Activated CD8-positive, alpha-beta T cell treated with anti-CD3 and anti-CD28 coated beads, Interleukin-2, amount 10 ng/mL, durations not matched to agents 7 days and 5 days (primary cell): Measurements from ENCODE around the gene ATP6V0C. TPM values are rescaled to one million over a fixed set of nuclear protein-coding genes. Genes with fewer than 3 reads are reported as not detected.

Source experiments
- ATAC-seq: fragments of 150-1000 bp; cut with Tn5 transposase; one replicate; pipeline ENCODE4 v1.10.0; 2021; ENCODE audit warnings: moderate library complexity
- CTCF ChIA-PET: fragments of 350-600 bp; sonication (Branson Sonifier 250); formaldehyde crosslinking; loops from one replicate; lab custom pipeline; 2021; ENCODE audit warnings: antibody characterized with exemption; lab: Charles Lee
- POLR2A ChIA-PET: fragments of 350-600 bp; sonication (Branson Sonifier 250); formaldehyde crosslinking; loops from one replicate; lab custom pipeline; 2021; ENCODE audit warnings: antibody characterized with exemption; lab: Charles Lee
- DNase-seq: peaks from one replicate; pipeline ENCODE4 v3.0.0-alpha.2; 2020
- H3K27ac Mint-ChIP-seq: one replicate; pipeline ENCODE4 v1.8.0; 2021; ENCODE audit warnings: mild to moderate bottlenecking, mixed read lengths
- H3K27me3 Mint-ChIP-seq: one replicate; pipeline ENCODE4 v1.8.0; 2021; ENCODE audit warnings: low read depth, mixed read lengths
- H3K36me3 Mint-ChIP-seq: one replicate; pipeline ENCODE4 v1.8.0; 2021; ENCODE audit warnings: low read depth, mixed read lengths
- H3K4me1 Mint-ChIP-seq: one replicate; pipeline ENCODE4 v1.8.0; 2021; ENCODE audit warnings: low read depth, mixed read lengths
- H3K4me3 Mint-ChIP-seq: one replicate; pipeline ENCODE4 v1.8.0; 2021; ENCODE audit warnings: mild to moderate bottlenecking, mixed read lengths
- H3K9me3 Mint-ChIP-seq: one replicate; pipeline ENCODE4 v1.8.0; 2022; ENCODE audit warnings: mixed read lengths; ENCODE audit not compliant: insufficient read depth
- total RNA-seq, 2 experiments: library from RNA; stranded (reverse); gene quantifications; one replicate each; pipeline ENCODE4 v1.2.3, GENCODE V29; 2021

Gene ATP6V0C
- total RNA-seq, 2 experiments from 2014 or later = 105 to 110 TPM

GRCh38 chr16:2527071-2527783 is 13.5 kb downstream of the ATP6V0C start:
- DNase-seq = no peak
- no peak overlapping the region for H3K4me3 Mint-ChIP-seq
- POLR2A ChIA-PET = interaction anchor here (0.6 kb wide), 1 partner anchor 91 kb away, joined by 4 read pairs; no protein-coding TSS in a partner anchor

GRCh38 chr16:2527784-2528100 is 14.0 kb downstream of the ATP6V0C start:
- H3K4me1 Mint-ChIP-seq = peaks cover 20% of the 10 kb centered on the region
- H3K27me3 Mint-ChIP-seq = no peaks in the 10 kb centered on the region
- no peak overlapping the region for H3K4me3 Mint-ChIP-seq
- CTCF ChIA-PET = no interaction called here
- H3K27ac Mint-ChIP-seq = no peak overlapping the region
- POLR2A ChIA-PET = no interaction called here
- H3K9me3 Mint-ChIP-seq = no peaks in the 10 kb centered on the region
- ATAC-seq = no peak
- peaks cover 23% of the 10 kb centered on the region for H3K36me3 Mint-ChIP-seq
- DNase-seq = no peak

More at GRCh38 chr16:2527071-2527783, 13.5 kb downstream of the ATP6V0C start:
- no peaks in the 10 kb centered on the region for H3K9me3 Mint-ChIP-seq
- no peak for ATAC-seq
- peaks cover 23% of the 10 kb centered on the region for H3K36me3 Mint-ChIP-seq
- no peaks in the 10 kb centered on the region for H3K27me3 Mint-ChIP-seq
- H3K27ac Mint-ChIP-seq = no peak overlapping the region
- H3K4me1 Mint-ChIP-seq = peaks cover 15% of the 10 kb centered on the region
- CTCF ChIA-PET = no interaction called here

GRCh38 chr16:2528161-2529060 is 14.7 kb downstream of the ATP6V0C start:
- H3K27ac Mint-ChIP-seq = no peak overlapping the region
- no peak overlapping the region for H3K4me3 Mint-ChIP-seq
- H3K9me3 Mint-ChIP-seq = no peaks in the 10 kb centered on the region
- peaks cover 21% of the 10 kb centered on the region for H3K36me3 Mint-ChIP-seq
- H3K4me1 Mint-ChIP-seq = peaks cover 22% of the 10 kb centered on the region
- ChIA-PET POLR2A (interaction anchor here (1.4 kb wide), 1 partner anchor 8 kb away, joined by 5 read pairs; the partner anchor contains the start of gene AMDHD2), CTCF (no interaction called here)
- DNase-seq (no peak), ATAC-seq (no peak)
- H3K27me3 Mint-ChIP-seq = no peaks in the 10 kb centered on the region

GRCh38 chr16:2529061-2529931 is 15.5 kb downstream of the ATP6V0C start:
- CTCF ChIA-PET = no interaction called here
- Mint-ChIP-seq H3K27ac (no peak overlapping the region), H3K27me3 (no peaks in the 10 kb centered on the region), H3K9me3 (no peaks in the 10 kb centered on the region), H3K4me3 (no peak overlapping the region), H3K36me3 (peaks cover 16% of the 10 kb centered on the region), H3K4me1 (peaks cover 26% of the 10 kb centered on the region)
- POLR2A ChIA-PET = interaction anchor here (1.4 kb wide), 1 partner anchor 9 kb away, joined by 5 read pairs; the partner anchor contains the start of gene AMDHD2
- ATAC-seq (no peak), DNase-seq (no peak)

GRCh38 chr16:2529961-2530628 is 16.3 kb downstream of the ATP6V0C start:
- no peaks in the 10 kb centered on the region for H3K27me3 Mint-ChIP-seq
- ChIA-PET POLR2A (interaction anchor here (1.1 to 3.7 kb wide), 3 partner anchors 10 to 16 kb away, joined by 4 to 48 read pairs (median 5); partner anchors contain the start of gene AMDHD2), CTCF (no interaction called here)
- peak overlapping the region; percentile 100 for H3K27ac Mint-ChIP-seq
- H3K4me1 Mint-ChIP-seq = peaks cover 26% of the 10 kb centered on the region
- H3K9me3 Mint-ChIP-seq = no peaks in the 10 kb centered on the region
- H3K36me3 Mint-ChIP-seq = peaks cover 10% of the 10 kb centered on the region
- DNase-seq (no peak), ATAC-seq (no peak)
- no peak overlapping the region for H3K4me3 Mint-ChIP-seq

GRCh38 chr16:2530629-2531318 is 17.0 kb downstream of the ATP6V0C start:
- H3K36me3 Mint-ChIP-seq = peaks cover 10% of the 10 kb centered on the region
- H3K27ac Mint-ChIP-seq = peak overlapping the region; percentile 100
- ATAC-seq (no peak), DNase-seq (no peak)
- H3K4me3 Mint-ChIP-seq = peak overlapping the region; percentile 95
- ChIA-PET POLR2A (interaction anchor here (1.1 to 3.7 kb wide), 2 partner anchors 11 to 16 kb away, joined by 4 to 48 read pairs; partner anchors contain the start of gene AMDHD2), CTCF (no interaction called here)
- no peaks in the 10 kb centered on the region for H3K9me3 Mint-ChIP-seq
- H3K27me3 Mint-ChIP-seq = no peaks in the 10 kb centered on the region
- H3K4me1 Mint-ChIP-seq = peaks cover 26% of the 10 kb centered on the region

GRCh38 chr16:2531371-2531695 is 17.6 kb downstream of the ATP6V0C start, which contains the start of gene CEMP1:
CEMP1 (minus strand) TSS chr16:2531408; CDS start chr16:2531073, 335 bp downstream.
- ChIA-PET CTCF (no interaction called here), POLR2A (interaction anchor here (1.1 to 3.7 kb wide), 2 partner anchors 11 to 17 kb away, joined by 4 to 48 read pairs; partner anchors contain the start of gene AMDHD2)

GRCh38 chr16:2531696-2532493 is 18.1 kb downstream of the ATP6V0C start:
- Mint-ChIP-seq H3K36me3 (peaks cover 6% of the 10 kb centered on the region), H3K27me3 (no peaks in the 10 kb centered on the region), H3K4me3 (peak overlapping the region; percentile 95), H3K27ac (peak overlapping the region; percentile 100), H3K4me1 (peaks cover 32% of the 10 kb centered on the region), H3K9me3 (no peaks in the 10 kb centered on the region)
- CTCF ChIA-PET = interaction anchor here (1.0 kb wide), 1 partner anchor 12 kb away, joined by 4 read pairs; the partner anchor contains the start of gene AMDHD2
- DNase-seq = peak; percentile 99
- POLR2A ChIA-PET = interaction anchor here (1.1 to 3.7 kb wide), 3 partner anchors 12 to 17 kb away, joined by 4 to 48 read pairs (median 9); partner anchors contain the start of genes AMDHD2 and ATP6V0C
- peak; percentile 93 for ATAC-seq

More at GRCh38 chr16:2531371-2531695, 17.6 kb downstream of the ATP6V0C start, which contains the start of gene CEMP1:
- Mint-ChIP-seq H3K4me3 (peak within 1 kb of the TSS; percentile 95), H3K27me3 (no peaks in the 10 kb centered on the region), H3K9me3 (no peaks in the 10 kb centered on the region), H3K27ac (peak within 1 kb of the TSS; percentile 100), H3K4me1 (peaks cover 28% of the 10 kb centered on the region), H3K36me3 (peaks cover 6% of the 10 kb centered on the region)
- DNase-seq (no peak), ATAC-seq (no peak)

- ATAC-seq = peak; percentile 16
- no peaks in the 10 kb centered on the region for H3K27me3 Mint-ChIP-seq
- no peaks in the 10 kb centered on the region for H3K9me3 Mint-ChIP-seq
- ChIA-PET POLR2A (interaction anchor here (1.2 to 3.7 kb wide), 2 partner anchors 13 to 18 kb away, joined by 9 to 48 read pairs; partner anchors contain the start of genes AMDHD2 and ATP6V0C), CTCF (interaction anchor here (0.9 to 1.0 kb wide), 2 partner anchors 12 to 31 kb away, joined by 3 to 4 read pairs; partner anchors contain the start of gene AMDHD2)
- H3K4me1 Mint-ChIP-seq = peaks cover 36% of the 10 kb centered on the region
- DNase-seq = peak; percentile 73
- H3K36me3 Mint-ChIP-seq = peaks cover 6% of the 10 kb centered on the region
- H3K27ac Mint-ChIP-seq = peak overlapping the region; percentile 100
- H3K4me3 Mint-ChIP-seq = peak overlapping the region; percentile 95
These were observed 18.9 kb downstream of the ATP6V0C start for GRCh38 chr16:2532494-2533141.
